ENCODE data around the gene YDJC. TPM values are rescaled to one million over a fixed set of nuclear protein-coding genes. Genes with fewer than 3 reads are reported as not detected.

YDJC gene
- total and polyA plus RNA-seq, 2 of the 13 experiments (the other 11 are each of a cell fraction or from before 2014, with no cell fraction given) = 15.3 to 32.0 TPM

DNA sequence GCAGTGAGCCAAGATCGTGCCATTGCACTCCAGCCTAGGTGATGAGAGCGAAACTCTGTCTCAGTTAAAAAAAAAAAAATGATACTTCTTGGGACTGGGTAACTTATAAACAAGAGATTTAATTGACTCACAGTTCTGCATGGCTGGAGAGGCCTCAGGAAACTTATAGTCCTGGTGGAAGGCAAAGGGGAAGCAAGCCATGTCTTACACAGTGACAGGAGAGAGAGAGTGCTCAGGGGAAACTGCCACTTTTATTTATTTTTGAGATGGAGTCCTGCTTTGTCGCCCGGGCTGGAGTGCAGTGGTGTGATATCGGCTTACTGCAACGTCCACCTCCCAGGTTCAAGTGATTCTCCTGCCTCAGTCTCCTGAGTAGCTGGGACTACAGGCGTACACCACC lies 20.5 kb upstream of the YDJC start (continued):
- no peak for TF ChIP-seq CCAR2 (optimal IDR thresholded peaks at IDR 0.05; ENCODE audit: low read depth, low read length)
- no peak for TF ChIP-seq POLR2A (IDR thresholded peaks at IDR 0.05; ENCODE audit: insufficient read depth in 1 of 2, low read depth in 2 of 2, low read length in 2 of 2)
- TF ChIP-seq HCFC1 (IDR thresholded peaks at IDR 0.05; ENCODE audit: low read depth, low read length) = no peak
- no peak for TF ChIP-seq CHCHD3 (CRISPR knock-in tag; IDR thresholded peaks at IDR 0.05)
- TF ChIP-seq FOXO4 (CRISPR knock-in tag; conservative IDR thresholded peaks at IDR 0.05) = no peak
- TF ChIP-seq PRDM4 (CRISPR knock-in tag; IDR thresholded peaks at IDR 0.05; ENCODE audit: borderline replicate concordance) = no peak
- TF ChIP-seq ZNF776 (CRISPR knock-in tag; IDR thresholded peaks at IDR 0.05) = no peak
- TF ChIP-seq THYN1 (CRISPR knock-in tag; IDR thresholded peaks at IDR 0.05; ENCODE audit: borderline replicate concordance, low read depth) = no peak
